Ascending aorta (tissue), 2 donors: ENCODE measurements around the gene DST. TPM values are rescaled to one million over a fixed set of nuclear protein-coding genes. Genes with fewer than 3 reads are reported as not detected.

Experiments used
- DNase-seq, 2 donors: peaks; one replicate each; pipeline ENCODE4 v3.0.0-alpha.2; 2019; ENCODE audit warnings: low spot score in 2 of 2
- H3K27ac ChIP-seq, 2 donors: fragments of 200-600 bp; sonication (generic); one replicate each; pipeline ENCODE4 v1.5.1; 2016 to 2017; ENCODE audit warnings: mild to moderate bottlenecking in 1 of 2
- H3K27me3 ChIP-seq: fragments of 200-600 bp; sonication (generic); one replicate; pipeline ENCODE4 v1.5.1; 2017
- H3K36me3 ChIP-seq, 2 donors: fragments of 200-600 bp; sonication (generic); one replicate each; pipeline ENCODE4 v1.5.1; 2016
- H3K4me1 ChIP-seq, 2 donors: fragments of 200-600 bp; sonication (generic); one replicate each; pipeline ENCODE4 v1.5.1; 2016 to 2017; ENCODE audit warnings: mild to moderate bottlenecking in 1 of 2
- H3K4me3 ChIP-seq, 2 donors: fragments of 200-600 bp; sonication (generic); one replicate each; pipeline ENCODE4 v1.5.1; 2016 to 2017; ENCODE audit warnings: mild to moderate bottlenecking in 1 of 2
- H3K9me3 ChIP-seq, 2 donors: fragments of 200-600 bp; sonication (generic); one replicate each; pipeline ENCODE4 v1.5.1; 2016
- CTCF ChIP-seq, 3 experiments: fragments of 200-600 bp in 2 of 3; fragments of 450-650 bp in 1 of 3; sonication (generic) in 2 of 3; IDR thresholded peaks; one replicate each; pipeline ENCODE4 v1.5.1; 2016 to 2019; ENCODE audit warnings: antibody characterized with exemption in 3 of 3, mild to moderate bottlenecking in 1 of 3, moderate library complexity in 1 of 3
- intact Hi-C: fragments of 100-400 bp; cut with DNase I; formaldehyde crosslinking; loops from one replicate; pipeline ENCODE4 v1.15.1; 2023
- total RNA-seq: library from RNA; depleted of rRNA; stranded (reverse); fragments of >200 nt; gene quantifications from one replicate; pipeline ENCODE4 v1.1.0, GENCODE V29; 2016

DST gene
- total RNA-seq, 1 donor from 2014 or later = 223 TPM

DNA sequence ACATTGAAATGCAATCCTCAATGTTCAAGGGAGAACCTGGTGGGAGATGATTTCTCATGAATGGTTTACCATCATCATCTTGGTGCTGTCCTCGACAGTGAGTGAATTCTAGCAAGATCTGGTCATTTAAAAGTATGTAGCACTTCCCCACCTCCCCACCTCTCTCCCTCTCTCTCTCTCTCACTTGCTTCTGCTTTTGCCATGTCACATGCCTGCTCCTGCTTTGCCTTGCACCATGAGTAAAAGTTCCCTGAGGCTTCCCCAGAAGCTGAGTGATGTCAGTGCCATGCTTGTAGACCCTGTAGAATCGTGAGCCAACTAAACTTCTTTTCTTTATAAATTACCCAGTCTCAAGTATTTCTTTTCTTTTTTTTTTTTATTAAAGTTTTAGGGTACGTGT, 60.5 kb downstream of the DST start:
- H3K9me3 ChIP-seq = no peaks in the 10 kb centered on the region
- no peak overlapping the region for H3K27ac ChIP-seq
- no peaks in the 10 kb centered on the region for H3K4me1 ChIP-seq
- H3K36me3 ChIP-seq = peaks cover 0 to 6% of the 10 kb centered on the region in 2 donors
- H3K4me3 ChIP-seq = no peak overlapping the region
- no peak for DNase-seq
- intact Hi-C loops = no loop called here
- H3K27me3 ChIP-seq = no peaks in the 10 kb centered on the region
- TF ChIP-seq CTCF (IDR thresholded peaks at IDR 0.05) = no peak

GRCh38 chr6:56581296-56581925, 61.3 kb downstream of the DST start:
- no peak for DNase-seq
- intact Hi-C loops = no loop called here
- Histone ChIP-seq H3K27me3 (no peaks in the 10 kb centered on the region), H3K9me3 (no peaks in the 10 kb centered on the region), H3K4me3 (no peak overlapping the region), H3K36me3 (peaks cover 0 to 7% of the 10 kb centered on the region in 2 donors), H3K4me1 (no peaks in the 10 kb centered on the region), H3K27ac (no peak overlapping the region)
- no peak for TF ChIP-seq CTCF (IDR thresholded peaks at IDR 0.05)

DNA sequence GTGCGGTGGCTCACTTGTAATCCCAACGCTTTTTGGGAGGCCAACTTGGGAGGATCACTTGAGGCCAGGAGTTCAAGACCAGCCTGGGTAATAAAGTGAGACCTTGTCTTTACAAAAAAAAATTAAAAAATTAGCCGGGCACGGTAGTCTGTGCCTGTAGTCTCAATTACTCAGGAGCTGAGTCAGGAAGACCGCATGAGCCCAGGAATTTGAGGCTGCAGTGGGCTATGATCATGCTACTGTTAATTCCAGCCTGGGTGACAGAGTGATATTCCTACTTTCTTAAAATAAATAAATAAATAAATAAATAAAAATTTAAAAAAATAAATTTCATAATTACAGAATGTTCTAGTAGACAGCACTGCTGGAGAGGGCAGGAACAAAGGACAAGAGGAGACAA, 62.4 kb downstream of the DST start:
- intact Hi-C loops = no loop called here
- Histone ChIP-seq H3K4me3 (no peak overlapping the region), H3K4me1 (no peaks in the 10 kb centered on the region), H3K36me3 (peaks cover 0 to 12% of the 10 kb centered on the region in 2 donors), H3K9me3 (no peaks in the 10 kb centered on the region), H3K27me3 (no peaks in the 10 kb centered on the region), H3K27ac (no peak overlapping the region)
- no peak for TF ChIP-seq CTCF (IDR thresholded peaks at IDR 0.05)
- no peak for DNase-seq

GRCh38 chr6:56579155-56579851, 63.4 kb downstream of the DST start:
- Histone ChIP-seq H3K4me3 (no peak overlapping the region), H3K4me1 (no peaks in the 10 kb centered on the region), H3K27ac (no peak overlapping the region), H3K27me3 (no peaks in the 10 kb centered on the region), H3K36me3 (peaks cover 0 to 12% of the 10 kb centered on the region in 2 donors), H3K9me3 (no peaks in the 10 kb centered on the region)
- intact Hi-C loops = no loop called here
- DNase-seq = no peak
- no peak for TF ChIP-seq CTCF (IDR thresholded peaks at IDR 0.05)

- Histone ChIP-seq H3K36me3 (peaks cover 0 to 12% of the 10 kb centered on the region in 2 donors), H3K9me3 (no peaks in the 10 kb centered on the region), H3K4me1 (peaks cover 0 to under 1% of the 10 kb centered on the region in 2 donors), H3K27me3 (no peaks in the 10 kb centered on the region), H3K27ac (no peak overlapping the region), H3K4me3 (no peak overlapping the region)
- TF ChIP-seq CTCF (IDR thresholded peaks at IDR 0.05) = no peak
- DNase-seq = no peak
- intact Hi-C loops = no loop called here
Measured at GRCh38 chr6:56575736-56576135, 67.0 kb downstream of the DST start.
